HEK293 (cell line): ENCODE results near the gene JAML.

Experiments
- CTCF ChIP-seq: fragments of 450-650 bp; formaldehyde crosslinking; IDR thresholded peaks from 2 replicates; pipeline ENCODE4 v1.5.1; 2016; ENCODE audit warnings: missing biosample characterization, missing genetic modification characterization
- REST ChIP-seq: fragments of 450-650 bp; formaldehyde crosslinking; IDR thresholded peaks from 2 replicates; pipeline ENCODE4 v1.5.1; 2016; ENCODE audit warnings: missing biosample characterization, missing genetic modification characterization
- TCF7L2 ChIP-seq: IDR thresholded peaks from 2 replicates; pipeline ENCODE4 v1.6.1; 2011; ENCODE audit warnings: low read depth, mild to moderate bottlenecking, inconsistent platforms, low read length, moderate library complexity, borderline replicate concordance
- ZBTB1 ChIP-seq: fragments of 450-650 bp; formaldehyde crosslinking; IDR thresholded peaks from 2 replicates; pipeline ENCODE4 v1.5.1; 2016; ENCODE audit warnings: missing biosample characterization, missing genetic modification characterization
- ZFP3 ChIP-seq: fragments of 450-650 bp; formaldehyde crosslinking; IDR thresholded peaks from 2 replicates; pipeline ENCODE4 v1.5.1; 2016; ENCODE audit warnings: low read depth, missing biosample characterization, missing genetic modification characterization
- ZNF114 ChIP-seq: fragments of 450-650 bp; formaldehyde crosslinking; IDR thresholded peaks from 2 replicates; pipeline ENCODE4 v1.5.0; 2017; ENCODE audit warnings: missing biosample characterization, missing genetic modification characterization
- ZNF23 ChIP-seq: fragments of 450-650 bp; formaldehyde crosslinking; IDR thresholded peaks from 2 replicates; pipeline ENCODE4 v1.5.1; 2016; ENCODE audit warnings: missing biosample characterization, missing genetic modification characterization, borderline replicate concordance
- ZNF239 ChIP-seq: fragments of 450-650 bp; formaldehyde crosslinking; IDR thresholded peaks from 2 replicates; pipeline ENCODE4 v1.5.1; 2016; ENCODE audit warnings: missing biosample characterization, missing genetic modification characterization
- ZNF280D ChIP-seq: fragments of 450-650 bp; formaldehyde crosslinking; IDR thresholded peaks from 2 replicates; pipeline ENCODE4 v1.5.1; 2016; ENCODE audit warnings: missing biosample characterization, missing genetic modification characterization
- ZNF513 ChIP-seq: fragments of 450-650 bp; IDR thresholded peaks from 2 replicates; pipeline ENCODE4 v1.5.1; 2018; ENCODE audit warnings: missing biosample characterization, missing genetic modification characterization
- ZNF654 ChIP-seq: fragments of 450-650 bp; formaldehyde crosslinking; IDR thresholded peaks from 2 replicates; pipeline ENCODE4 v1.5.1; 2016; ENCODE audit warnings: low read depth, missing biosample characterization, missing genetic modification characterization
- ZNF76 ChIP-seq: fragments of 450-650 bp; formaldehyde crosslinking; IDR thresholded peaks from 2 replicates; pipeline ENCODE4; 2016; ENCODE audit warnings: low read depth, missing biosample characterization, missing genetic modification characterization, borderline replicate concordance

GRCh38 chr11:118215262-118215661 is 9.5 kb downstream of the JAML start:
- no peak for TF ChIP-seq CTCF (tag by site-specific recombination)
- no peak for TF ChIP-seq ZNF280D (tag by site-specific recombination)
- TF ChIP-seq ZFP3 = no peak
- TF ChIP-seq ZNF23 (tag by site-specific recombination) = no peak
- no peak for TF ChIP-seq ZNF76 (tag by site-specific recombination)
- no peak for TF ChIP-seq ZNF114 (tag by site-specific recombination)
- TF ChIP-seq ZBTB1 (tag by site-specific recombination) = no peak
- no peak for TF ChIP-seq REST
- no peak for TF ChIP-seq ZNF513 (tag by site-specific recombination)
- TF ChIP-seq TCF7L2 = no peak
- TF ChIP-seq ZNF239 = no peak
- no peak for TF ChIP-seq ZNF654 (tag by site-specific recombination)
